Fibroblast of skin of abdomen (primary cell): ENCODE data around the gene PDAP1. TPM values are rescaled to one million over a fixed set of nuclear protein-coding genes. Genes with fewer than 3 reads are reported as not detected.
"Not testable (repeated sequence)": the region's sequence is repeated elsewhere in the genome, so short reads cannot be mapped to it uniquely, and the experiment has no call there.

Source experiments
- DNase-seq: peaks from one replicate; pipeline ENCODE4 v3.0.0-alpha.2; 2013
- polyA plus RNA-seq, 2 experiments: library from polyadenylated mRNA; unstranded; fragments of 120-200 nt; gene quantifications; one replicate each; pipeline ENCODE4 v1.2.1, GENCODE V29; 2013; ENCODE audit not compliant: insufficient read length in 2 of 2

Gene PDAP1, protein sequence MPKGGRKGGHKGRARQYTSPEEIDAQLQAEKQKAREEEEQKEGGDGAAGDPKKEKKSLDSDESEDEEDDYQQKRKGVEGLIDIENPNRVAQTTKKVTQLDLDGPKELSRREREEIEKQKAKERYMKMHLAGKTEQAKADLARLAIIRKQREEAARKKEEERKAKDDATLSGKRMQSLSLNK
- polyA plus RNA-seq (2013, experiment 1 of 2; ENCODE audit: insufficient read length) = 270 TPM
- 262 TPM for polyA plus RNA-seq (2013, experiment 2 of 2; ENCODE audit: insufficient read length)

DNA sequence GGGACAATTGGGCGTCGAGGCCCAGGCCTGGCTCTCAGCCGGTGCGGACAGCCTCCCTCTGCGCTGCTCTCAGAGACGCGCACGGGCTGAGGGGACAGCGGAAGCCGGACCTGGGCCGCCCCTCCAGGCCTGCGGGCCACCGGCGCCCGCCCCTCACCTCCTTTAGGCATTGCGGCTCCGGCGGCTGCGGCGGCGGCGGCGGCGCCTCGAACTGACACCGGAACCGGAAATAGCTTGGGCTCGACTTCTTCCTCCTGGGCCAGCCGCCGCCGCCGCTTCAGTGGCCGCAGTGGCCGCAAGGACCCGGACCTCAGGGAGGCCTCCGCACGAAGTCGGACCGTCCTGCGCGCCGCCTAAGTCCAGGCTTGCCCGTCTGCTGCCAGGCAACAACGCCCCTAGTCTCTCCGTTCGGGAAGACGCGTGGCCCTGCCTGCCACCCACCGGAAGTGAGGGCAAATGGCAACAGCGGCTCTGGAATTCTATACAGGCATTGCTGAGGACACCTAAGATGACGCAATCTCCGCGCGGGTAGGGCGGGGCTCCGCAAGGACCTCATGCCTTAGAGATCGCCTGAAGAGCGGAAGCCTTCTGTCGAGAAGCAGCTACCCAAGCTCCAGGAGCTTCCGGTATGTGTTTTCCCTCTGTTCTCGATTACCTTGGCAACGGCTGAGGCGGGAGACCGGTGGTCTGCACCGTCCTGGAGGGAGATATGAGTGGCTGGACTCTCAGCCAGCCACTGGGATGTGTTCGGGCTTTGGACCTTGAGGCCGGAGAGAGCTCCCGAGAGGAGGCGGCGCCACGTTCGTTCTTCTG, at the start of gene PDAP1, which contains the start of gene BUD31:
PDAP1 (minus strand) TSS at position 219 of the 813 bp plus-strand sequence; CDS start at position 170, 49 bp downstream.
BUD31 (plus strand) TSS at position 591 of the 813 bp plus-strand sequence. CDS start 2,124 bp downstream, outside the sequence.
- DNase-seq = peak; percentile 96

- DNase-seq = no peak
Observed at GRCh38 chr7:99457650-99458493, 49.5 kb upstream of the PDAP1 start.

- no peak for DNase-seq
Observed at GRCh38 chr7:99457050-99457649, 48.8 kb upstream of the PDAP1 start.

- DNase-seq = no peak
Observed at GRCh38 chr7:99456288-99456687, 47.9 kb upstream of the PDAP1 start.

- no peak for DNase-seq
Observed at GRCh38 chr7:99455874-99456273, 47.5 kb upstream of the PDAP1 start.

DNA sequence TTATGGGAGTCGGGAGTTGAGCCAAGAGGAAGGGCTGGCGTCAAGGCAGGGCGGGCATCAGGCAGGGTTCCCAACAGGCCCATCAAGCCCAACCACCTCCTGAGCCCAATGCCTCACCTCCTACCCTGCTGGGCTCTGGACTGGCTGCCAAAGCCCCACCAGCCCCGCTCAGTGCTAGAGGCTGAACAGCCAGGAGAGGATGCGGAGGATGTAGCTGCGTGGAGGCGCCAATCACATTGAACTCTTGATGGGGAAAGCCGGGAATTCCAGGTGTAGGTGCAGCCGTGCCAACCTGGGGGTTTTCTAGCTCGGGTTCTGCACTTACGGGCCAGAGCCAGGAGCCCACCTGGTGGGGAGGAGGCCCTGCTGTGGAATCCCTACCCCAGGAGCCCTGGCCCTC, 44.7 kb upstream of the PDAP1 start:
- no peak for DNase-seq

DNA sequence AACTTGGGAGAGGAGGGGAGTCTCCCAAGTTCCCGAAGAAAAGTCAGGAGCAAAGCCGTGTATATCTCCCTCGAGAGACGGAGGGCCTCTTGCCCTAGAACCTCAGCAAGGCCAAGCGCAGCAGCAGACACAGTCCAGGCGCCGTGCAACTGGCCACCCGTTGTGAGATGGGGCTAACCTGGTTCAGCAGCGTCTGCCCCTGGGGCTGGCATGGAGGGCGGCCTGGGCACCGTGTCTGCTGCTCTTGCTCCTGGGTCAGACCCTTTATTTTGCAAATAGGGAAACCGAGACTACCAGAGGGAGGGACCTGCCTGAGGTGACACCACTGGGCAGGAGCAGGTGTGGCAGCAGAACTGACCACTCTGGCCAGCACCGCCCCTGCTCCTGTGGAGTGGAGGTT, 44.1 kb upstream of the PDAP1 start:
- no peak for DNase-seq

DNA sequence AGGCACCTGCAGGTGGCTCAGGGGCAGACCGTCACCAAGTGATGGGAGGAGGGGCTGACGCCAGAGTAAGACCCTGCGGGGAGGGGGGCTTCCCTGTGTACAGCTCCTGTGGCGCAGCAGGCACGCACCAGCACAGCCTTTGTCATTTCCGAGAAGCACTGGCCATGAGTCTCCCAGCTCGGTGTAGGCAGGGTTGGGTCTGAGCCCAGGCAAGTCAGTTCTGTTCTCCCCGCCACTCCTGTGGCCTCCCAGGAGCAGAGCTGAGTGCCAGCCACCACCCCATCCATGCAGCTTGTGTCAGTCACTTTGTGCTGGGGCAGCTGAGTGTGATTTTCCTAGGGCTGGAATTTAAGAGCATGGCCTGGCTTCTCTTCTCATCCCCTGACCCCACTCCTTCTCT, 43.5 kb upstream of the PDAP1 start:
- DNase-seq = no peak

- DNase-seq = no peak
Observed at GRCh38 chr7:99449326-99449725, 40.9 kb upstream of the PDAP1 start.

- DNase-seq = no peak
Observed at GRCh38 chr7:99448855-99449254, 40.5 kb upstream of the PDAP1 start.

- no peak for DNase-seq
Observed at GRCh38 chr7:99447943-99448342, 39.5 kb upstream of the PDAP1 start.

DNA sequence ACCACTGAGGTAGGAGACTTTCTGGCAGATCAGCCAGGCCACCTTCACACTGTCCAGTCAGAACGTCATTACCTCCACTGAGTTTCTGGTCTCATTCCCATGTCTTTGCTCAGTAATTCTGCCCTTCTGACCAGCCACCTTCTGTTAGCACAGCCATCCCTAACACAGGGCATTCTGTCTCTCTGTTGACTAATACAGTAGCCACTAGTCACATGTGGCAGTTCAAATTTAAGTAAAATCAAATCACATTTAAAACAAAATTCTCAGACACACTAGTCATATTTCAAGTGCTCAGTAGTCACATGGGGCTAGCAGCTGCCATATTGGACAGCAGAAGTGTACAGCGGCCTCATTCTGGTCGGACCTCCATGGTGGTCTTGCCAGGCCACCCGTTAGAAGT, 37.7 kb upstream of the PDAP1 start:
- DNase-seq = no peak

GRCh38 chr7:99440195-99440594, 31.8 kb upstream of the PDAP1 start:
- DNase-seq = peak; percentile 47

- peak; percentile 95 for DNase-seq
Observed at GRCh38 chr7:99438573-99439480, 30.4 kb upstream of the PDAP1 start, which contains the start of the genes CPSF4 and PTCD1. Gene CPSF4 (plus strand): TSS chr7:99438943. CDS start chr7:99439083, 140 bp downstream. Gene PTCD1 (minus strand): TSS chr7:99438798. CDS start chr7:99435242, 3,556 bp downstream.

DNA sequence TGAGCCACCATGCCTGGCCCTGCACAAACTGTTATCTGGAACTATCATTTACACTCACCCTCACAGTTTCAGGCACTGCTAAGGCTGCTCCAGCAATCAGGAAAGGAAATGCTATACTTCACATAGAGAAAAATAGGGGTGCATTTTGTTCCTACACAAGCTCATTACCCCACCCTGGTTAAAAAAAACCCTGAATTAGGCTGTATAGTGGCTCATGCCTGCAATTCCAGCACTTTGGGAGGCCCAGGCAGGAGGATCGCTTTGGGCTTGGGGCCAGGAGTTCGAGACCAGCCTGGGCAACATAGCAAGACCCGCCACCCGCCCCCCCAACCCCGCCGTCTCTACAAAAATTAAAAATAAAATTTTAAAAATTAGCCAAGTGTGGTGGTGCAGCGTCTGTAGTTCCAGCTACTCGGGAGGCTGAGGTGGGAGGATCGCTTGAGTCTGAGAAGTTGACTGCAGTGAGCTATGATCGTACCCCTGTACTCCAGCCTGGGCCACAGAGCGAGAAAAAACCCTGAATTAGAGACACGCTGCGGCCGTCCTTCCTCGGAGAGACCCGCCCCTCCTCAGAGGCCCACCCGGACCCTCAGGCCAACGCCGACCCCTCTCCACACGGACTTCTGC, 29.7 kb upstream of the PDAP1 start:
- no peak for DNase-seq

DNA sequence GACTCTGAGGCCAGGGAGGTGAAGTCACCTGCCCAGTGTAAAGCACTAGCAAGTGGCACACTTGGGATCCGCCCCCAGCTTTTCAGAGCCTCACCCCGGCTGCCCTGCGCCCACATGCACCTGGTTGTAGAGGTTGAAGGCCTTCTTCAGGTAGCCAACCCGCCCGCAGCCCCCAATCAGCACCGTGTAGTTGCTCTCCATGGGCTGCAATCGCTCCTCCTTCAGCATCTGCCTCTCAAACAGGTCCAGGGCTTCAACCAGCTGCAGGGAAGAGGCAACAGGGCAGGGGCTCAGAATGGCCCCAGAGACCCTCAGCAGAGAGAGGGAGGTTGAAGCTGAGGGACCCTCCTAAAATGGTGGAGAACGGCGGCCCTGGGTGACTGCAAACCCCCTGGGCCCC, 24.8 kb upstream of the PDAP1 start:
- no peak for DNase-seq

DNA sequence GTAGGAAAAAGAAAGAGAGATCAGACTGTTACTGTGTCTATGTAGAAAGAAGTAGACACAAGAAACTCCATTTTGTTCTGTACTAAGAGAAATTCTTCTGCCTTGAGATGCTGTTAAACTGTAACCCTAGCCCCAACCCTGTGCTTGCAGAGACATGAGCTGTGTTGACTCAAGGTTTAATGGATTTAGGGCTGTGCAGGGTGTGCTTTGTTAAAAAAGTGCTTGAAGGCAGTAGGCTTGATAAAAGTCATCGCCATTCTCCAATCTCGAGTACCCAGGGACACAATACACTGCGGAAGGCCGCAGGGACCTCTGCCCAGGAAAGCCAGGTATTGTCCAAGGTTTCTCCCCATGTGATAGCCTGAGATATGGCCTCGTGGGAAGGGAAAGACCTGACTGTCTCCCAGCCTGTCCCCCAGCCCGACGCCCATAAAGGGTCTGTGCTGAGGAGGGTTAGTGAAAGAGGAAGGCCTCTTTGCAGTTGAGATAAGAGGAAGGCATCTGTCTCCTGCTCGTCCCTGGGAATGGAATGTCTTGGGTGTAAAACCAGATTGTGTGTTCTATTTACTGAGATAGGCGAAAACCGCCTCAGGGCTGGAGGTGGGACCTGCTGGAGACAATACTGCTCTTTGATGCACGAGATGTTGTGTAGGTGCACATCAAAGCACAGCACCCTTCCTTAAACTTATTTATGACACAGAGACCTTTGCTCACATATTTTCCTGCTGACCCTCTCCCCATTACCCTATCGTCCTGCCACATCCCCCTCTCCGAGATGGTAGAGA, 23.6 kb upstream of the PDAP1 start:
- DNase-seq = not testable (repeated sequence)

DNA sequence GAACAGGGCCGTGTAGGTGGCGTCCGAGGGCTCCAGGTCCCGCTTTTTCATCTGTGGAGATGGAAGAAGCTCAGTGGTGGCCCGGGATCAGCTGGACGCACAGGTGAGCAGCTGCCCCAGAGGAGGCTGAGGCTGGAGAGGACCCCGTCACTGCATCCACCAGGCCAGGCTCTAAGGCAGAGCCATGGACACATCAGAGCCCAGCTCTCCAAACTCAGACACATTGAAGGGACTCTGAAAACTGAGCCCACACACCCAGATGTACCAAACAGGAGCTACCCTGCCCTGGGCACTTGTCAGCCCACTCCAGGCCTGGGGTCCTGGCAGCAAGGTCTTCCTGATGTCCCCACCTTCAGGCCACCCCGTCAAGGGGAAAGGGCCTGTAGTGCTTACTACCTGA, 21.4 kb upstream of the PDAP1 start:
- DNase-seq = no peak

DNA sequence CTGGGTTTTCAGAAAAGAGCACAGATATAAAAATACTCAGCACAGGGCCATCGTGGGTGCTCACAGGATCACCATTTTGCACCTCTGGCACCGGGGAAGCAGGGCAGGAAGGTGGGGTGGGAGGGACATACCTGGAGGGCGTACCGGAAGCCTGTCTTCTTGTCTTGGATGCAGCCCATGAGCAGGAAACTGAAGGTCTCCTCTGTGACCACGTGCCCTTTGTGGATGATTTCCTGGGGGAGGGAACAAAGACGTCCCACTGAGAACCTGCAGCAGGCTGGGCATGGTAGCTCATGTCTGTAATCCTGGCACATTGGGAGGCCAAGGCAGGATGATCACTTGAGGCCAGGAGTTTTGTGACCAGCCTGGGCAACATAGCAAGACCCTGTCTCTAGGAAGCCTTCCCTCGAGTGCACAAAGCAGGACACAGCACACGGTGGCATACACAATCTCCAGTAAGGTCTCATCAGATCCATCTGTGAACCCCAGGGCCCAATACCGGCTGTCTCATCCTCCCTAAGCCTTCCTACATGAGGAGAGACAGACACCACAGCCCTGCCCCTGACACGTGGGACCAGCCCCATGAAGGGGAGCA, 20.7 kb upstream of the PDAP1 start:
- DNase-seq = no peak
